LoVo (cell line): ENCODE measurements around the gene ZNF69.
"Not testable (repeated sequence)": the region's sequence is repeated elsewhere in the genome, so short reads cannot be mapped to it uniquely, and the experiment has no call there.

ENCODE experiments used
- DNase-seq: peaks from one replicate; pipeline ENCODE4 v3.0.0-alpha.2; 2016; ENCODE audit warnings: low spot score

ZNF69 gene

DNA sequence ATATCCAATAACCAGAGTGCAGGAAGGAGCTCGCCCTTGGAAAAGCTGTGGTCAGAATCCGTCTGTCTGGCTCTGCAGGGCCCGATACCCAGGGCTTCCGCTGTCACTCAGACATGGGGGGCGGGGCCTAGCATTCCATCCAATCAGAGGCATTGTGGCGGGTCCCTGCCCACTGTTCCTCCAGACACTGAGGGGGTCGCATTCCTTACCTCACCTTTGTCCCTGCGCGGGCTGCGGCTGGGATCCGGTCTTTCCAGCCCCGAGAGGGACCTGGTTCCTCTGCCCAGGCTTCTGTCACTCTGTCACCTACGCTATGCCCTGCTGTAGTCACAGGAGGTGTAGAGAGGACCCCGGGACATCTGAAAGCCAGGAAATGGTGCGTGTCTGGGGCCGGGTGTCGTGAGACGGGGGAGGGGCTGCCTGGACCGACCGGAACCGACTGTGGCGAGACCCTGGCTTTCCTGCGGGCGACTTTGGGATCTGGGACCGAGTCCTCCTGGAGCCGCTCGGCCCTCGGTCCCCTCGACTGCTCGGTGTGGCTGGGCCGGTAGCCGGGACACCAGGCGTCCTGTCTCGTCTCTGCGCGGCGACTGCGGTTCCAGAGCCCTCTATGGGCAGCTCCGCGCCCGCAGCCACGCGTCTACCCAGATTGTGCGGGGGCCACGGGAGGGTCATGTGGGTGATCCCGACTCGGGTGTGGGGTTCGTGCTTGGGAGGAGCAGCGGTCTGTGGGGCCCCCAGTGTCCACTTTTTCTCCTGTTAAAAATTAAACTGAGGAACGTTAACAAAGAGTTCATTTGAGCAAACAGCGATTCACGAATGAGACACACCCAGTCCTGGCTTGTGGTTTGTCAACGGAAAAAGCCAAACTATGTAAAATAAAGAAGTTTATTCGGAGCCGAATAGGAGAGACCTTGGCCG lies at the start of gene ZNF69:
Gene ZNF69 (plus strand): TSS at position 172 of the 921 bp plus-strand sequence. CDS start 142 bp downstream, at position 314.
- peak; percentile 8 for DNase-seq

DNA sequence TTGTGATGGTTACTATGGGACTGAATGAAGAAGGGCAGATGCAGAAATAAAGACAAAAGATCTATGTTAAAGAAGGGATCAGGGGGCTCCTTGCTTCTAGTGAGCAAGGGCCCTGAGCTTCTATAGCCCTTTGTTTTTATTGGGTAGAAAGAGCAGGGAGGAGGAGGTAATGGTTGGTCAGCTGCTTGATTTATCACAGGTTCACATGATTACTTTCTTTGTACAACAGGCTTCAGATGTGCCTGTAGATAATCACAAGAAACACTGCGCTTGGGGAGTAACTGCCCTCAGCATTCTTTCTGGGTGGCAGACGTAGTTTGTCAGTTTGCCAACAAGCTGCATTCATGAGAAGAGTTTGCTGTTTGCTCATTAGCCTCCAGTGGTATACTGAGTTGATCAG lies 43.9 kb upstream of the ZNF69 start:
- DNase-seq: no peak

DNA sequence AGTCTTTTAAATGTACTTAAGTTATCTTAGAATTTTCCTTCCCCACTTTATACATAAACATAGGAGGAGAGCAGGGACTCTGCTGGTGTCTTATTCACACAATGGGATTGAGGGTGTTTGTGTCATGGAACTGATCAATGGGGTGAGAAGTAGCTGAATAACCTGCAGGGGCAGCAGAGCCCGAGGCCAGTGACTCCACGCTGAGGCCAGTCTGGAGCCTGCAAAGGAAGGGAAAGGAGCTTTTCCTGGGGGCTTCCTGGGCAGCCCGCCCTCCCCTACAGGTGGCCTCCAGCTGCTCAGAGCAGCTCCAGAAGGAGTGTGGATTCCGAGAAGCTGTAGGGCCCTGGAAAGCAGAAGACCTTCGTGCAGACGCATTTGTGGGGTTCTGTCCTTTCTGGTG lies 40.0 kb upstream of the ZNF69 start:
- DNase-seq: not testable (repeated sequence)

DNA sequence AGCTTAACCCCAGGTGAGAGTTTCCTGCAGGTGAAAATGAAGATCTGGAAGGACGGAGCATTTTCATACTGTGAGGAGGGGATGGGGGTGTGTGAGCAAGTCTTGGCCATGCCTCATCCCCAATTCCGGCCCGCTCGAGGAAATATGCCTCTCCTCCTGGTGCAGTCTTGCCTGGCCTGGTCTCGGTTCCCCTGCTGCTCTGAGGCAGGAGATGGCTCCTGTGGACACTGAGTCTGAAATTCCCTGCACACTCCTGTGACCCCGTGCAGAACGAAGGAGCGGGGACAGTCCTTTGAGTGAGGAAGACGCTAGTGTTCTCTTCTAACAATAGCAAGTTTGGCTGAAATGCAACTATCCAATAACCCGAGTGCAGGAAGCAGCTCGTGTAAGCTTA lies 39.4 kb upstream of the ZNF69 start:
- DNase-seq: no peak

DNA sequence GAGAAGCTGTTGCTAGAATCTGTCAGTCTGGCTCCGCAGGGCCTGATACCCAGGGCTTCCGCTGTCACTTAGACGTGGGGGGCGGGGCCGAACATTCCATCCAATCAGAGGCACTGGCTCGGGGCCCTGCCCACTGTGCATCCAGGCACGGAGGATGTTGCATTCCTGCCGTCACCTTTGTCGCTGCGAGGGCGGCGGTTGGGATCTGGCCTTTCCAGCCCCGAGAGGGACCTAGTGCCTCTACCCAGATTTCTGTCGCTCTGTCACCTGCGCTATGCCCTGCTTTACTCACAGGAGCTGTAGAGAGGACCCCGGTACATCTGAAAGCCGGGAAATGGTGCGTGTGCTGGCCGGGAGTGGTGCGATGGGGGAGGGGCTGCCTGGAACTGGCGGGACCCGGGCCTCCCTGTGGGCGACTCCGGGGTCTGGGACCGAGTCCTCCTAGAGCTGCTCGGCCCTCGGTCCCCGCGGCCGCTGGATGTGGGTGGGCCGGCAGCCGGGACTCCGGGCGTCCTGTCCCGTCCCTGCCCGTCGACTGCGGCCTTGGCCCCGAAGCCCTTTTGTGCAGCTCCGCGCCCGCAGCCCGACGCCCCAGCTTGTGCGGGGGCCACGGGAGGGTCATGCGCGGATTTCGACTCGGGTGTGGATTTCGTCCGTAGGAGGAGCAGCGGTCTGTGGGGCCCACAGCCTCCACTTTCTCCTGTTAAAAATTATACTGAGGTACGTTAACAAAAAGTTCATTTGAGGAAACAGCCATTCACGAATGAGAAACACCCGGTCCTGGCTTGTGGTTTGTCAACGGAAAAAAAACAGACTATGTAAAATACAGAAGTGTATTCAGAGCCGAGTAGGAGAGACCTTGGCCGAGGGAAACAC lies 38.8 kb upstream of the ZNF69 start, which contains the start of gene ZNF439:
Gene ZNF439 (plus strand): TSS at position 133 of the 876 bp plus-strand sequence. CDS start 142 bp downstream, at position 275.
- no peak for DNase-seq

DNA sequence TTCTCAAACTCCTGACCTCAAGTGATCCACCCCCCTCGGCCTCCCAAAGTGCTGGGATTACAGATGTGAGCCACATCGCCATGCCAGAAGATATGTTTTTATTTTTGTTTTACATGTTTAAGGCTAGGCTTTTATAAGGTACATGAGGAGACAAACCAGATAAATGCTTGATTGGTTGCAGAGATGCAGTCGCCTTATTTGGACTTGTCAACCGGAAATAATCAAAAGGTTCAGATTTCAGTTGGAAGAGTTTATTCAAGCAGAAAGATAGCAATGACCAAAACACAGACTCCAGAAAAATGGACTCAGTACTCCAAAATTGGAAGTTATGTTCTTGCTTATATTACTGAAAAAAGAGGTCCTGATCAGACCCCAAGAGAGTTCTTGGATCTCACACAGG lies 37.3 kb upstream of the ZNF69 start:
- not testable (repeated sequence) for DNase-seq

DNA sequence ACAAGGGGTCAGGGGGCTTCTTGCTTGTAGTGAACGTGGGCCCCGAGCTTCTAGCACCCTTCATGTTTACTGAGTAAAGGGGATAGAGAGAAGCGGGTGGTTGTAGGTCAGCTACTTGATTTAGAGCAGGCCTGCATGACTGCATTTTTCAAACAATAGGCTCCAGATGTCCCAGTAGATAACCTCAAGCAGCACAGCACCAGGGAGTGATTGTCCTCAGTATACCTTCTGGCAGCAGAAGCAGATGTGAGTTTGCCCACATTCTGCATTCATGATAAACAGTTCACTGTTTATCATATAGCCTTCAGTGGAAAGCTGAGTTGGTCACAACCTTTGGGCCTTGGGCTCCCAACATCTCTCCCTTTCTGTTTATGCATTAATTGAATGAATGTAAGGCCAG lies 34.2 kb upstream of the ZNF69 start:
- DNase-seq: no peak

DNA sequence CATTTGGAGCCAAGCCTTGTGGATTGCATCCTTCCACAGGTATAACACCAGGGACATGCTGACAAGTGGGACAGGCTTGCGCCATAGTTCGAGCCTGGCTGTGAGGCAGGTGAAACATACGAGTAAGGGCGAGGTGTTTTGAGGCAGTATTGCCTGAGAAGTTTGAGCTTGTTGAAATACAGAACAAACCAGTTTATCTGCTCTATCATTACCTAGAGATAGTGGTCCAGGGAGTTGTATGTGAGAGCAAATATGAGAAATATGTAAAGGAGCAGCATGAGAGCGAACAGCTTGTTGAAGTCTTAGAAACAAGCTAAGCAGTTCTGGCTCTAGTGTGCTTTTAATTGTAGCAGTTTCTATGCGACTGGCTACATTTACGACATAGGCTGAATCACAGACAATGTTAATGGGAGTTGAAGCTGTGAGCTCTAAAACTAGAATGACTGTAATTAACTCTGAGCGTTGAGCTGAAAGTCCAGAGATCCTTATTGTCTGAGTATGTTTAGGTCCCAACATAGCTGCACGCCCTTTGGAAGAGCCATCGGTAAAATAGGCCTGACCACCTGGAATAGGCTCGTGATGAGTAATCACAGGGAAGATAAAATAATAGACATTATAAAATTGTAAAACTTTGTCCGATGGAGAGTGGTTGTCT lies 30.9 kb upstream of the ZNF69 start:
- no peak for DNase-seq

DNA sequence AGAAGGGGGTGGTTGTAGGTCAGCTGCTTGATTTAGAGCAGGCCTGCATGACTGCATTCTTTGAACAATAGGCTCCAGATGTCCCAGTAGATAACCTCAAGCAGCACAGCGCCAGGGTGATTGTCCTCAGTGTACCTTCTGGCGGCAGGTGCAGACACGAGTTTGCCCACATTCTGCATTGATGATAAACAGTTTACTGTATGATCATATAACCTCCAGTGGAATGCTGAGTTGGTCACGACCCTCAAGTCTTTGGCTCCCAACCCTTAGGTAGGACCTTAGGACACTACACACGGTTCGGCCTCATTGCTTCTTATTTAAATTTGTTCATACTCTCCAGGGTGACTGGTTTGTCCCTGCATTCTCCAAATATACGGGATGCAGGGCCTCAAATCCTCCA lies 26.9 kb upstream of the ZNF69 start:
- DNase-seq: no peak

DNA sequence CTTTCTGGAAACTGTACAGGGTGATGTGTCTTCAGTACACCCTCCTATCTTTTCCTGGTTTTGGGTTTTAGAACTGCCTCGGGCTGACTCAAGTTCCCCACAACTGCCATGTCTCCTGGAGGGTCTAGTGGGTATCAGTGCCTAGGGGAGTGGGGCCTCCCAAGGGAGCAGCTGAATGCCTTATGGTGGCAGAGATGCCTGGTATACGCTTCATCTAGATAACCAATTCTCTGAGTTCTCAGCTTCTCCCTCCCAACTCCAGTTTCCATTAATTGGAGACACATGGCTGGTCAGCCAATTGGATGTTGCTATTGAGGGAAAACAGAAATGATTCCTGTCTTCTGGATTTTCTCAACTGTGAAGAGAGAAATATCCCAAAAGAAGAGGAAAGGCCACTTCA lies 26.3 kb upstream of the ZNF69 start:
- no peak for DNase-seq

DNA sequence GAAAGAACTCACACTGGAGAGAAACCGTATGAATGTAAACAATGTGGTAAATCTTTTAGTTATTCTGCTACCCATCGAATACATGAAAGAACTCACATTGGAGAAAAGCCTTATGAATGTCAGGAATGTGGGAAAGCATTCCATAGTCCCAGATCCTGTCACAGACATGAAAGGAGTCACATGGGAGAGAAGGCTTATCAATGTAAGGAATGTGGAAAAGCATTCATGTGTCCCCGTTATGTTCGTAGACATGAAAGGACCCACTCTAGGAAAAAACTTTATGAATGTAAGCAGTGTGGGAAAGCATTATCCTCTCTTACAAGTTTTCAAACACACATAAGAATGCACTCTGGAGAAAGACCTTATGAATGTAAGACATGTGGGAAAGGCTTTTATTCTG lies 19.8 kb upstream of the ZNF69 start:
- DNase-seq: not testable (repeated sequence)

DNA sequence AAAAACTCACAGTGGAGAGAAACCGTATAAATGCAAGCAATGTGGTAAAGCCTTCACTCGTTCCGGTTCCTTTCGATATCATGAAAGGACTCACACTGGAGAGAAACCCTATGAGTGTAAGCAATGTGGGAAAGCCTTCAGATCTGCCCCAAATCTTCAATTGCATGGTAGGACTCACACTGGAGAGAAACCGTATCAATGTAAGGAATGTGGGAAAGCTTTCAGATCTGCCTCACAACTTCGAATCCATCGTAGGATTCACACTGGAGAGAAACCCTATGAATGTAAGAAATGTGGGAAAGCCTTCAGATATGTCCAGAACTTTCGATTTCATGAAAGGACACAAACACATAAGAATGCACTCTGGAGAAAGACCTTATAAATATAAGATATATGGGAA lies 19.4 kb upstream of the ZNF69 start:
- DNase-seq: no peak

DNA sequence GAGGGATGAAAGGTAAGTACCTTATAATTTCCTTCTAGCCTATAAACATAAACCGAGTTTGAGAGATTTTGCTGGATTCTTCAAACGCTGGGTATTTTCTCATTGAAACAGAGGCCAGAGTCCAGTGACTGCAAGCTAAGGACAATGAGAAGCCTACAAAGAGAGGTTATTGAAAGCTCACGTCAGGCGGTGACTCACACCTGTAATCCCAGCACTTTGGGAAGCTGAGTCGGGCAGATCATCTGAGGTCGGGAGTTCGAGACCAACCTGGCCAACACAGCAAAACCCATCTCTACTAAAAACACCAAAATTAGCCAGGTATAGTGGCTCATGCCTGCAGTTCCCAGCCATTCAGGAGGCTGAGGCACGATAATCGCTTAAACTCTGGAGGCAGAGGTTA lies 15.0 kb upstream of the ZNF69 start:
- no peak for DNase-seq

DNA sequence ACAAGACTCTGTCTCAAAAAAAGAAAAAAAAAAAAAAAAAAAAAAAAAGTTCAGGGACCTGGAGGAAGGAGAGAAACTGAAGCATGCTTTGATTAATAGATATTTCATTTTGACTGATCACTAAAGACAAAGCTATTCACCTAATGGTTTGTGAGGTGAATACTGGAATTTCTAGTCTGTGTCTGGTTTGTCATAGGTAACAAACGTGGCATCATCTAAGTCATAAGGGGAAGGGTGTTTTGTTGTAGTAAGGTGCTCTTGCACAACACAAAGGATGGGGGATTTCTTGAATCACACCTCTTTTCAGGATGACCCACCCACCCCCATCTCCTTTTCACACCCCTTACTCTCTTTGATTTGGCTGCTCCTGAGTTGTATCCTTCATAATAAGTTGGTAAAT lies 13.8 kb upstream of the ZNF69 start:
- DNase-seq: no peak

DNA sequence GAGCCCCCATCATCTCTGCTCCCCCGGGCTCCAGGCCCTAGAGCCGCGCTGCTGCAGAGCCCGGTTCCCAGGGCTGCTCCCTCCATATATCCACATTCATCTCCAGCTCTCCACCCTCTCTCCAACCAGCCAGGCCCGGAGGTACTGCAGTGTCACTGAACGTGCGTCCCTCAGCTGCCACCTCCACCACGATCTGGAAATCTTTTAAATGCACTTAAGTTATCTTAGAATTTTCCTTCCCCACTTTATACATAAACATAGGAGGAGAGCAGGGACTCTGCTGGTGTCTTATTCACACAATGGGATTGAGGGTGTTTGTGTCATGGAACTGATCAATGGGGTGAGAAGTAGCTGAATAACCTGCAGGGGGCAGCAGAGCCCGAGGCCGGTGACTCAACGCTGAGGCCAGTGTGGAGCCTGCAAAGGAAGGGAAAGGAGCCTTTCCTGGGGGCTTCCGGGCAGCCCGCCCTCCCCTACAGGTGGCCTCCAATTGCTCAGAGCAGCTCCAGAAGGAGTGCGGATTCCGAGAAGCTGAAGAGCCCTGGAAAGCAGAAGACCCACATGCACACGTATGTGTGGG lies 7.8 kb upstream of the ZNF69 start:
- not testable (repeated sequence) for DNase-seq

DNA sequence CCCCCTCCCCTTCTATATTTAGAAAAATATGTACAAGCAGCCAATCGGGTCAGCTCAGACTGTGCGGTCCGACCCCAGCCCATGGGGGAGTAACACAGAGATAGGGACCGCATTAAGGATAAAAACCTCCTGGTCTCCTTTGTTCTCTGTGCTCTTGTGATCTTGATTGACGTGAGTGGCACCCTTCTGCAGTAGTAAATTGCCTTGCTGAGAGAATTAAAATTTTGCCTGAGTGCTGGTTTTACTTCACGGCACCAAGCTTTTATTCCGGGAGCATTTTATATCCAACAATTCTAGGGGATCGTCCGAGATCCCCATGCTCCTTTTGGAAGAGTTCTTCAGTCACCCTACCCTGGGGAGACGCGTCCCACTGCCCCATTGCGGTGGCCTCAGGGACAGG lies 7.0 kb upstream of the ZNF69 start:
- DNase-seq: no peak

DNA sequence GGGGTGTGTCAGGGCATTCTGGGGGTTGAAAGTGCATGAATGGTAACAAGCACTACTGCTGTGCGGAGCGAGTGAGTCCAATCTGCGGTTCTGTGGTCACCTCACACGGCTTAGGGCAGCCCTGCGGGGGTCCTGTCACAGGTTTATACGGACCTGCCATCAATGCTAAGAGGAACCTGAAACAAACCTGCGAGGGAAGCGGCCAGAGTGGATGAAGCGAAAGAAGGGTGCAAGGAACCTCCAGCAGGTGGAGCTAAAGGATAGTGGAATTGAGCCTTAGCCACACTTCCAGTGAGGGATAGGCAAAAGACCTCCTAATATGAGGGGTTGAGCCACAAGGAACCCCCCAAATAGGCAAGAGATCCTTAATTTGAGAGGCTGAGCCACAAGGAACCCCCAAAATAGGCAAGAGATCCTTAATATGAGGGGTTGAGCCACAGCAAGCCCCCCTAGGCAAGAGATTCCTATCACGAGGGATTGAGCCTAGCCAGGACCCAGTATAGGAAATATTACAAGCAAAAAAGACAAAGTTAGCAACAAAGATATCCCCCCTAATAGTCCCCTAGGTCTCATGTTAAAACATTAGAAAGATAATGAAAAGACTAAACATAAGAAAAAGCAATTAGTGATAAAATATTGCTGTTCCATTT lies 6.3 kb upstream of the ZNF69 start:
- peak; percentile 61 for DNase-seq

DNA sequence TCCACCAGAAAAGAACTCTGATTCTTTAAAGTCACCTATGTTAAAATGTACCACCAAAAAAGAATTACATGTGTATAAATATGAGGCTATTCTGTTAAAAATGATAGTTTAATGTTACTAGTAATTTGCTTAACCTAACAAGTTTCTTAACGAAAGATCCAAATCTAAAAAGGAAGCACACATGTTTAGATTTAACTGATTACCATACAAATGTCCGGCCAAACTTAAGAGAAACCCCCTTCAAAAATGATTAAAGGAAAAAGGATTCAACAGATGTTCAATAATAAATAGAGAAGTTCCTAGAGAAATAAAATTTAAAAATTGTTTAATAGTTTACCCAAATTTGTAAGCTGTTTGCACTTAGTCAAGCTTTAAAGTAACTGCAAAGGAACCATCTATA lies 5.0 kb upstream of the ZNF69 start:
- no peak for DNase-seq

DNA sequence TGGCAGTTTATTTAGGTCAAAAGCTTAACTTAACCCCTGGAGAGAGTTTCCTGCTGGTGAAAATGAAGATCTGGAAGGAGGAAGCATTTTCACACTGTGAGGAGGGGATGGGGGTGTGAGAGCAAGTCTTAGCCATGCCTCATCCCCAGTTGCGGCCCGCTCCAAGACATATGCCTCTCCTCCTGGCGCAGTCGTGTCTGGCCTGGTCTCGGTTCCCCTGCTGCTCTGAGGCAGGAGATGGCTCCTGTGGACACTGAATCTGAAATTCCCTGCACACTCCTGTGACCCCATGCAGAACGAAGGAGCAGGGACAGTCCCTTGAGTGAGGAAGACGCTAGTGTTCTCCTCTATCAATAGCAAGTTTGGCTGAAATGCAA lies 360 bp upstream of the ZNF69 start:
- DNase-seq: no peak

DNA sequence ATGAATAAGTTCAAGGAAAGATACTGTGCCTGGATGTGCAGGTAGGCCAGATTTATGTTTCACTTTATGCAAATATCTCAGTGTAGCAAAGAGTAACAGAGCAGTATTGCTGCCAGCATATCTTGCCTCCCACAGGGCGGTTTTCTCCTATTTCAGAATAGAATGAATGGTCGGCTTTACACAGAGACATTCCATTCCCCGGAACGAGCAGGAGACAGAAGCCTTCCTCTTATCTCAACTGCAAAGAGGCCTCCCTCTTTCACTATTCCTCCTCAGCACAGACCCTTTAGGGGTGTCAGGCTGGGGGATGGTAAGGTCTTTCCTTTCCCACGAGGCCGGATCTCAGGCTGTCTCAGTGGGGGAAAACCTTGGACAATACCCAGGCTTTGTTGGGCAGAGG lies 2.3 kb downstream of the ZNF69 start:
- DNase-seq: not testable (repeated sequence)

DNA sequence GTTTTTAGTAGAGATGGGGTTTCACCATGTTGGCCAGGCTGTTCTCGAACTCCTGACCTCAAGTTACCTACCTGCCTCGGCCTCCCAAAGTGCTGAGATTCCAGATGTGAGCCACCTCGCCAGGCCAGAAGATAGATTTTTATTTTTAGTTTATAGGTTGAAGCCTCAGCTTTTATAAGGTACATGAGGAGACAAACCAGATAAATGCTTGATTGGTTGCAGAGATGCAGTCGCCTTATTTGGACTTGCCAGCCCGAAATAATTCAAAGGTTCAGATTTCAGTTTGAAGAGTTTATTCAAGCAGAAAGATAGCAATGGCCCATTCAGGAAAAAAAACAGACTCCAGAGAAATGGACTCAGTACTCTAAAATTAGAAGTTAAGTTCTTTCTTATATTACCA lies 3.1 kb downstream of the ZNF69 start:
- no peak for DNase-seq

DNA sequence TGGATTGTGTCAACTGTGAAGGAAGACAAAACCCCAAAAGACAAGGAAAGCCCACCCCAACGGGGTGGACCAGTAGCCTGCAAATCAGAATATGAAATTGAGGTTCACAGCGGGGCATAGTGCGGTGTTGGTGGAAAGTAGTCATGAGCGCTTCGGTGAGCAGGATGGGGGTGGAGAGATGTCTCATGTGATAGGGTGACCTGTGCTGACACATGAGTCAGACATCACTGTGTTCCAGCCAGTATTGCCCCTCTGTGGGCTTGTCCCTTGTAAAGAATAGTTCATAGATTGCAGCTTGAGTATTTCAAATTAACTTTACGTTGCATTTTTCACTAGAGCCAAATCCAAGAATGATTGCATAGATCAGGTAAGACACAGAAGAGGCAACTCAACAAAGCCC lies 7.3 kb downstream of the ZNF69 start:
- no peak for DNase-seq
